Camera-type eye (tissue), 1 donor: ENCODE measurements around the gene TAAR6. TPM values are rescaled to one million over a fixed set of nuclear protein-coding genes. Genes with fewer than 3 reads are reported as not detected.

Source experiments
- total RNA-seq: library from RNA; depleted of rRNA; stranded (reverse); fragments of >200 nt; gene quantifications from one replicate; pipeline ENCODE4 v1.2.3, GENCODE V29; 2014

Gene TAAR6
- total RNA-seq = not detected

GRCh38 chr6:132570221-132570777 lies at the start of gene TAAR6:
TSS of gene TAAR6 (plus strand) at chr6:132570322. CDS start at chr6:132570322, 0 bp downstream.

GRCh38 chr6:132537977-132538376 lies 32.1 kb upstream of the TAAR6 start, which contains the start of gene TAAR9:
TSS of gene TAAR9 (plus strand) at chr6:132538277. CDS start at chr6:132538290, 13 bp downstream.

GRCh38 chr6:132552372-132552771 lies 17.8 kb upstream of the TAAR6 start, which contains the start of gene TAAR8:
TSS of gene TAAR8 (plus strand) at chr6:132552672. CDS start at chr6:132552693, 21 bp downstream.

GRCh38 chr6:132589454-132589853 lies 19.3 kb downstream of the TAAR6 start, which contains the start of gene TAAR5:
TSS of gene TAAR5 (minus strand) at chr6:132589741. CDS start at chr6:132589686, 55 bp downstream.

Other genes starting within 250 kb of the TAAR6 start
- gene MOXD1, start 168.8 kb upstream of the TAAR6 start, total RNA-seq = 16.7 TPM
- 57.7 TPM for gene STX7, start 57.2 kb upstream of the TAAR6 start, total RNA-seq
- not detected for gene TAAR9, start 32.0 kb upstream of the TAAR6 start, total RNA-seq
- gene TAAR8, start 17.6 kb upstream of the TAAR6 start, total RNA-seq = not detected
- gene TAAR5, start 19.4 kb downstream of the TAAR6 start, total RNA-seq = not detected
- not detected for gene TAAR2, start 54.0 kb downstream of the TAAR6 start, total RNA-seq
- not detected for gene TAAR1, start 88.9 kb downstream of the TAAR6 start, total RNA-seq
- 0.82 TPM for gene VNN1, start 143.7 kb downstream of the TAAR6 start, total RNA-seq
- gene VNN2, start 187.6 kb downstream of the TAAR6 start, total RNA-seq = 9.0 TPM
- 14.8 TPM for gene SLC18B1, start 228.3 kb downstream of the TAAR6 start, total RNA-seq
- 605 TPM for gene RPS12, start 244.2 kb downstream of the TAAR6 start, total RNA-seq